HCT116 (cell line): ENCODE data around the gene TRIP10. TPM values are rescaled to one million over a fixed set of nuclear protein-coding genes. Genes with fewer than 3 reads are reported as not detected.

Source experiments
- ATAC-seq: fragments of 200-7000 bp; cut with Tn5 transposase; 2 replicates; pipeline ENCODE4 v1.9.1; 2020; ENCODE audit warnings: mild to moderate bottlenecking, moderate library complexity
- BruUV-seq: library from RNA; stranded (reverse); fragments of 400-500 nt; replicated peaks from 2 replicates; lab custom pipeline; 2021; lab: Mats Ljungman, UMichigan
- CTCF ChIA-PET: fragments of 300-600 bp; sonication (Branson Sonifier 250); formaldehyde crosslinking; loops from one replicate; lab custom pipeline; 2021; ENCODE audit warnings: antibody characterized with exemption; lab: Charles Lee
- POLR2A ChIA-PET: fragments of 300-600, 350-600 bp; sonication (Branson Sonifier 250); formaldehyde crosslinking; loops from one replicate; lab custom pipeline; 2021; ENCODE audit warnings: antibody characterized with exemption; lab: Charles Lee
- RAD21 ChIA-PET, 2 experiments: fragments of 300-600 bp; sonication (Branson Sonifier 250); formaldehyde crosslinking; loops; one replicate each; lab custom pipeline; 2023; ENCODE audit warnings: low total read pairs in 2 of 2; ENCODE audit not compliant: uncharacterized antibody in 2 of 2, unreplicated experiment in 2 of 2, low non-redundant PET in 1 of 2; lab: Charles Lee
- DNase-seq: peaks from one replicate; pipeline ENCODE4 v3.0.0-alpha.2; 2010; ENCODE audit warnings: low read depth, low spot score
- H2AFZ ChIP-seq: fragments of 200-600 bp; shearing (Covaris generic), sonication (generic); 2 replicates; pipeline ENCODE4 v1.6.1; 2017; ENCODE audit warnings: low read depth, mixed run types, mixed read lengths, antibody characterized with exemption, low read length; ENCODE audit not compliant: poor library complexity, severe bottlenecking
- H3K27ac ChIP-seq: 2 replicates; pipeline ENCODE4 v1.5.1; 2012; ENCODE audit warnings: low read depth, low read length
- H3K27me3 ChIP-seq: fragments of 200-600 bp; sonication (generic); 2 replicates; pipeline ENCODE4 v1.6.1; 2016; ENCODE audit warnings: mixed run types, low read length, mixed read lengths; ENCODE audit not compliant: insufficient read depth
- H3K36me3 ChIP-seq, 2 experiments: fragments of 200-500 bp in 1 of 2; fragments of 200-600 bp in 1 of 2; sonication (Bioruptor generic) in 1 of 2; sonication (generic) in 1 of 2; 2 replicates each; pipeline versions ENCODE4 v1.5.1 to v1.6.1; 2014 to 2016; ENCODE audit warnings: low read length in 2 of 2, inconsistent platforms in 1 of 2, mixed read lengths in 1 of 2, mixed run types in 1 of 2; ENCODE audit not compliant: insufficient read depth in 2 of 2, control insufficient read depth in 1 of 2
- H3K4me1 ChIP-seq, 2 experiments: fragments of 200-600 bp in 1 of 2; sonication (generic) in 1 of 2; 2 replicates each; pipeline versions ENCODE4 v1.5.1 to v1.6.1; 2012 to 2017; ENCODE audit warnings: low read length in 2 of 2, inconsistent platforms in 1 of 2, mild to moderate bottlenecking in 1 of 2, mixed read lengths in 1 of 2, mixed run types in 1 of 2, moderate library complexity in 1 of 2; ENCODE audit not compliant: insufficient read depth in 2 of 2, control insufficient read depth in 1 of 2
- H3K4me2 ChIP-seq: fragments of 200-600 bp; sonication (generic); 2 replicates; pipeline ENCODE4 v1.6.1; 2017; ENCODE audit warnings: mixed run types, low read length, mixed read lengths
- H3K4me3 ChIP-seq, 2 experiments: fragments of 200-600 bp in 1 of 2; sonication (generic) in 1 of 2; replicated peaks in 1 of 2; 2 replicates each; pipeline ENCODE4 v1.5.1; 2011 to 2016; ENCODE audit warnings: low read length in 2 of 2, control low read depth in 1 of 2, low read depth in 1 of 2, mild to moderate bottlenecking in 1 of 2, mixed read lengths in 1 of 2, mixed run types in 1 of 2
- H3K79me2 ChIP-seq: fragments of 200-600 bp; sonication (generic); 2 replicates; pipeline ENCODE4 v1.6.1; 2017; ENCODE audit warnings: mild to moderate bottlenecking, mixed run types, low read length, moderate library complexity, mixed read lengths; ENCODE audit not compliant: insufficient read depth
- H3K9ac ChIP-seq: fragments of 200-600 bp; sonication (generic); 2 replicates; pipeline ENCODE4 v1.6.1; 2016; ENCODE audit warnings: low read length, mixed read lengths
- H3K9me2 ChIP-seq: fragments of 200-600 bp; sonication (generic), shearing (Covaris generic); 2 replicates; pipeline ENCODE4 v1.6.1; 2017; ENCODE audit warnings: mixed run types, mild to moderate bottlenecking, moderate library complexity; ENCODE audit not compliant: insufficient read depth
- H3K9me3 ChIP-seq, 2 experiments: fragments of 200-500 bp in 1 of 2; fragments of 200-600 bp in 1 of 2; sonication (Bioruptor generic) in 1 of 2; sonication (generic) in 1 of 2; 2 replicates each; pipeline ENCODE4 v1.6.1; 2014 to 2017; ENCODE audit warnings: low read length in 2 of 2, mixed read lengths in 2 of 2, inconsistent platforms in 1 of 2, low read depth in 1 of 2, mild to moderate bottlenecking in 1 of 2, mixed run types in 1 of 2, moderate library complexity in 1 of 2; ENCODE audit not compliant: control insufficient read depth in 1 of 2, insufficient read depth in 1 of 2
- H4K20me1 ChIP-seq: fragments of 200-600 bp; sonication (generic), shearing (Covaris generic); 2 replicates; pipeline ENCODE4 v1.6.1; 2017; ENCODE audit warnings: mixed run types, mild to moderate bottlenecking, moderate library complexity; ENCODE audit not compliant: insufficient read depth
- CBX3 ChIP-seq: IDR thresholded peaks from 2 replicates; pipeline ENCODE4 v1.6.1; 2012; ENCODE audit warnings: low read depth
- EZH2 ChIP-seq: fragments of 200-600 bp; sonication (generic); IDR thresholded peaks from 2 replicates; pipeline ENCODE4 v1.6.1; 2017; ENCODE audit warnings: antibody characterized with exemption, mixed run types
- EZH2phosphoT487 ChIP-seq: fragments of 200-600 bp; IDR thresholded peaks from 2 replicates; pipeline ENCODE4 v1.6.1; 2018; ENCODE audit warnings: antibody characterized with exemption, borderline replicate concordance
- FOSL1 ChIP-seq: IDR thresholded peaks from 2 replicates; pipeline ENCODE4 v1.6.1; 2012; ENCODE audit warnings: low read depth
- JUND ChIP-seq: IDR thresholded peaks from 2 replicates; pipeline ENCODE4 v1.6.1; 2012
- MAX ChIP-seq: IDR thresholded peaks from 2 replicates; pipeline ENCODE4 v1.6.1; 2012
- SIN3A ChIP-seq: IDR thresholded peaks from 2 replicates; pipeline ENCODE4 v1.6.1; 2012; ENCODE audit warnings: low read depth
- SP1 ChIP-seq: IDR thresholded peaks from 2 replicates; pipeline ENCODE4 v1.6.1; 2012; ENCODE audit warnings: low read depth
- SRF ChIP-seq: IDR thresholded peaks from 2 replicates; pipeline ENCODE4 v1.6.1; 2012; ENCODE audit warnings: low read depth
- ZFX ChIP-seq: fragments of 450-650 bp; IDR thresholded peaks from 2 replicates; pipeline ENCODE4 v1.6.1; 2017
- ZNF274 ChIP-seq: fragments of 200-500 bp; sonication (Bioruptor generic); IDR thresholded peaks from 2 replicates; pipeline ENCODE4 v1.6.1; 2014; ENCODE audit warnings: mild to moderate bottlenecking, low read depth, low read length, inconsistent platforms
- intact Hi-C: fragments of 100-400 bp; cut with micrococcal nuclease; formaldehyde crosslinking; loops from 2 replicates; pipeline ENCODE4 v1.10.0; 2022
- total RNA-seq: library from RNA; stranded (reverse); gene quantifications from one replicate; pipeline ENCODE4 v1.2.1, GENCODE V29; 2021; ENCODE audit not compliant: unreplicated experiment

Gene TRIP10
- total RNA-seq, 1 experiment from 2014 or later = 111 TPM

DNA sequence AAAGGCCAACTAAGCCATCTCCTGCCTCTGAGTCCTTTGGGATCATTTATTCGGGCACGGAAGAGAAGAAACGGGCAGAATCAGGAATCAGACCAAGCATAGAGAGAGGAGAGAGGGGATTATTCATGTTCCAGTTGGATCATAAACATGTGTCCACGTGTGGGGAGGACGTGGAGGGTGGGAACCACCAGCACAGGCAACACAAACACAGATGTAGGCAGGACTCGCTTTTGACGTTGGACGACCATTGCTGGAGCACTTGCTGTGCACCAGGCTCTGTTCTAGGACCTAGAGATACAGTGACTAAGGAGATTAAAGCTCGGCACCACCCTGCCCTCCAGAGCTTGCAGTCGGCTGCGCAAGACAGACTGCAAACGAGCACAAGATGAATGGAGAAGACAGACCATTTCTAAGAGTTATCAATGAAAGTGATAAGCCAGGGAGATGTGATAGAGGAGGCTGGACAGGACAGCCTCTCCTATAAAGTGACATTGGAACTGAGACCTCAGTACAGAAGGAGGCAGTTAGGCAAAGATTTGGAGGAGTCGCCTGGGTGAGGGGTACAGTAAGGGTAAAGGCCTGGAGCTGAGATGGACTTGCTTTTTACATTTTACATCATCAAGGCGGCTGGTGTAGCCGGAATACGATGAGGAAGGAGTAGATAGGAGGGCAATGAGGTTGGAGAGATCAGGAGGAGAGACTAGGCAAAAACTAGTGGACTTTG is 27.0 kb downstream of the TRIP10 start (continued):
- TF ChIP-seq EZH2 (no peak), SRF (no peak), ZFX (no peak), CBX3 (peak; percentile 8; the same call in 1 of the 2 replicates), SIN3A (peak; percentile 16; the same call in 1 of the 2 replicates), MAX (no peak), JUND (no peak), ZNF274 (no peak), EZH2phosphoT487 (no peak)

DNA sequence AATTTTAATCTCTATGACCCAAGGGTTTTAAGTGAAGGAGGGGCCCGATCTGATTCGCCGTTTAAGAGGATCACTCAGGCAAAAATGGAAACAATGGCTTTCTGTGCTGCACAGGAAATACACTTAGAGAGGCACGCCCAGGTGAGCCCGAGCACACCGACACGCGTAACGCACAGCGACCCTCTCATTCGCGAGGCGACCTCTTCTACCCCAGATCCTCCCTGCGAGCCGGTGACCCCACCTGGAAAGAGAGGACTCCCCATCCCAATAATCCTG is 27.5 kb downstream of the TRIP10 start:
- ChIA-PET CTCF (no interaction called here), RAD21 (interaction anchor here in 1 of 2 experiments (0.6 kb wide), 1 partner anchor 11 kb away, joined by 3 read pairs; no protein-coding TSS in a partner anchor), POLR2A (interaction anchor here (0.6 to 1.9 kb wide), 3 partner anchors 13 to 35 kb away, joined by 3 to 6 read pairs (median 3); partner anchors contain the start of gene GPR108)
- Histone ChIP-seq H3K27ac (peak overlapping the region; percentile 93), H3K79me2 (peaks cover 51% of the 10 kb centered on the region), H3K4me2 (peak overlapping the region; percentile 95), H2AFZ (no peak overlapping the region), H3K36me3 (peaks cover 2 to 9% of the 10 kb centered on the region in 2 experiments; a peak in 2 of 4 replicates), H3K9me3 (no peaks in the 10 kb centered on the region), H3K27me3 (no peaks in the 10 kb centered on the region), H4K20me1 (no peaks in the 10 kb centered on the region), H3K4me3 (peak overlapping the region; percentile 71 to 96), H3K9me2 (no peaks in the 10 kb centered on the region), H3K9ac (peak overlapping the region; percentile 77), H3K4me1 (peaks cover 28 to 53% of the 10 kb centered on the region in 2 experiments)
- intact Hi-C loops = loop anchor here (1.0 to 2.0 kb wide), 4 partner anchors 28 to 96 kb away; partner anchors contain the start of gene TRIP10
- ATAC-seq = peak; percentile 44
- TF ChIP-seq FOSL1 = no peak
- 0 out of 2 replicates have a peak, but pooled peaks have one; percentile 7 for TF ChIP-seq SP1
- TF ChIP-seq SIN3A = 0 out of 2 replicates have a peak, but pooled peaks have one; percentile 41
- DNase-seq = no peak
- BruUV-seq = no TSS peak
